Brain microvascular endothelial cell (primary cell): ENCODE measurements around the gene PIAS3.

ENCODE experiments used
- DNase-seq: peaks from one replicate; pipeline ENCODE4 v3.0.0-alpha.2; 2020
- H3K27ac ChIP-seq: fragments of 250-450 bp; sonication (Bioruptor Pico); 2 replicates; pipeline ENCODE4 v1.5.1; 2020; ENCODE audit warnings: mild to moderate bottlenecking, moderate library complexity
- H3K27me3 ChIP-seq: fragments of 250-450 bp; sonication (Bioruptor Pico); replicated peaks from 2 replicates; pipeline ENCODE4 v1.5.1; 2020; ENCODE audit warnings: mild to moderate bottlenecking
- H3K36me3 ChIP-seq: fragments of 250-450 bp; sonication (Bioruptor Pico); replicated peaks from 2 replicates; pipeline ENCODE4 v1.5.1; 2020; ENCODE audit warnings: mild to moderate bottlenecking
- H3K4me3 ChIP-seq: 2 replicates; pipeline ENCODE4 v1.5.1; 2011; ENCODE audit warnings: low read depth, mild to moderate bottlenecking, control low read depth, low read length, moderate library complexity
- CTCF ChIP-seq: IDR thresholded peaks from 2 replicates; pipeline ENCODE4 v1.5.1; 2011; ENCODE audit warnings: low read depth, mild to moderate bottlenecking, moderate library complexity, low read length, control low read depth, inconsistent platforms; ENCODE audit errors: missing control alignments
- in situ Hi-C: cut with HindIII; loops from 2 replicates; pipeline ENCODE4 v1.10.0; 2017; ENCODE audit warnings: low sequenced_read_pairs, low pct_ligation_motif_present

PIAS3 gene

GRCh38 chr1:145891143-145891542 lies 32.3 kb upstream of the PIAS3 start:
- Histone ChIP-seq H3K27me3 (no peaks in the 10 kb centered on the region), H3K4me3 (no peak overlapping the region), H3K36me3 (no peaks in the 10 kb centered on the region), H3K27ac (peak overlapping the region; percentile 23)
- no peak for TF ChIP-seq CTCF
- in situ Hi-C loops = no loop called here
- peak; percentile 42 for DNase-seq

GRCh38 chr1:145889722-145890121 lies 30.8 kb upstream of the PIAS3 start:
- no peak overlapping the region for H3K4me3 ChIP-seq
- no peaks in the 10 kb centered on the region for H3K36me3 ChIP-seq
- H3K27ac ChIP-seq = no peak overlapping the region
- in situ Hi-C loops = no loop called here
- no peaks in the 10 kb centered on the region for H3K27me3 ChIP-seq
- TF ChIP-seq CTCF = no peak
- no peak for DNase-seq

DNA sequence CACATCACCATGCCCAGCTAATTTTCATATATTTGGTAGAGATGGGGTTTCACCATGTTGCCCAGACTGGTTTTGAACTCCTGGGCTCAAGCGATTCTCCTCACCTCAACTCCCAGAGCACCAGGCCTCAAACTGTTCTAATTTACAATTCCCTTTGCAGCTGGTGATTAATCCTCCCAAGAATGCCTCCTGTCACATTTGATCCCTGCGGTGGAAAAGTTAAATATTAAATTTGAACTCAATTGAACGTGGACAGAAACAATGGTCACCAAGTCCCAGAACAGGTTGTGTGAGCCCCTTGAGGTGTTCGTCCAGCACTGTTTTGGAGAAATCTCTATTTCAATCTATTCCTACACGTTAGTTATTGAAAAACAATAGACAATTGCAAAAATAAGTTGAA lies 28.8 kb upstream of the PIAS3 start:
- H3K27me3 ChIP-seq = no peaks in the 10 kb centered on the region
- H3K27ac ChIP-seq = no peak overlapping the region
- no peaks in the 10 kb centered on the region for H3K36me3 ChIP-seq
- no peak for TF ChIP-seq CTCF
- no peak for DNase-seq
- H3K4me3 ChIP-seq = no peak overlapping the region
- in situ Hi-C loops = no loop called here

DNA sequence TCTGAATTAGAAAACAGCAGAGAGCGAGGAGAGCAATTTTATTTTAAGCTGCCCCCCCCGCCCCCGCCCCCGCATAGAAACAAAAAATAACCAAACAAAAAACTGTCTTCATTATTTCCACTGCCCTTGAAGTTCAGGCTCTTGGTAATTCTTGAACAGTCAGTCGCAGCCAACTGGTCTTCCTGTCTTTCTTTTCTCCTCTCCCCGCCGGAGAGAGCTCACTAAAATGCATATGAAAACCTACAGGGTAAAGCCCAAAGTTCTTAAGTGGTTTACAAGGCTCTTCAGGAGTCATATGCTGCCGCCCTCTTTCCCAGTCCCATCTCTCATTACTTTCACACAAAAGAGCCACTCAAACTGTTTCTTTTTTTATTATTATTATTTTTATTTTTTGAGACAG lies 27.9 kb upstream of the PIAS3 start:
- Histone ChIP-seq H3K27ac (no peak overlapping the region), H3K36me3 (no peaks in the 10 kb centered on the region), H3K27me3 (no peaks in the 10 kb centered on the region), H3K4me3 (no peak overlapping the region)
- no peak for DNase-seq
- no peak for TF ChIP-seq CTCF
- in situ Hi-C loops = no loop called here

DNA sequence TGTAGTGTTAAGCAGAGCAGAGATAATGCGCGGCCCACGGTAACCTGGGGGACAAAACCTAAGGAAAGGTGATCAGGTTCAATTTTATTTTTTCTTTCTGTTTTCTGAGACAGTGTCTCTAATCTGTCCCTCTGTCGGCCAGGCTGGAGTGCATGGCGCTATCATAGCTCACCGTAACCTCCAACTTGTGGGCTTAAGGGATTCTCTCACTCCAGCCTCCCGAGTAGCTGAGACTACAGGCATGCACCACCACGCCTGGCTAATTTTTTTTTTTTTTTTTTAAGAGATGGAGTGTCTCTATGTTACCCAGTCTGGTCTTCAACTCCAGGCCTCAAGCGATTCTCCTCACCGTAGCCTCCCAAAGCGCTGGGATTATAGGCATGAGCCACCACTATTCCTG lies 27.5 kb upstream of the PIAS3 start:
- H3K27me3 ChIP-seq = no peaks in the 10 kb centered on the region
- in situ Hi-C loops = no loop called here
- DNase-seq = no peak
- no peak overlapping the region for H3K27ac ChIP-seq
- H3K4me3 ChIP-seq = peak overlapping the region; percentile 67
- no peak for TF ChIP-seq CTCF
- H3K36me3 ChIP-seq = no peaks in the 10 kb centered on the region

DNA sequence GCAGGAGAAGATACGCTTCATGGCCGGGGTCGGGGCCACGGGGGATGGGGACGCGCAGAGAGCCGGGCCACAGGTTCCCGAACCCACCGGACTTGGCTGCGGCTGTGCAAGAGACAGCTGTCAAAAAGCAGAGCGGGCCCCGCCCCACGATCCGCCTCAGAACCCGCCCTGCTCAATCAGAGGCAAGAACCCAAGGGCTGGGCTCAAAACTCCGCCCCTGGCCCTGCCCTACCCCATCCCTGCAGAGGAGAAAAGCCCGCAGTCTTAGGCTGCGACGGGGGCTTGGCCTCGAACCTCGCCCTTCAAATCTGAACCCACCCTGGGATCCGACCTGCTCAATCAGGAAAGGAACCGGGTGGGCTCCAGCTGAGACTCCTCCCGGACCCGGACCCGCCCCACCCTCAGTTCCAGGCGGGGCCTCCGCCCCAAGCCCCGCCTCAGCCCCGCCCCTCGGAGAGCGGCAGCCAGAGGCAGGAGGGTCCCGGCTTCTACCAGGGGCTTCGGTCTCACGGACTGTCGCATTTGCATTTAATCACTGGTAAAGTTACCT lies 26.9 kb upstream of the PIAS3 start, which contains the start of gene ANKRD35:
ANKRD35 (minus strand) TSS at position 129 of the 550 bp plus-strand sequence; CDS start at position 21, 108 bp downstream.
- in situ Hi-C loops = no loop called here
- TF ChIP-seq CTCF = no peak
- Histone ChIP-seq H3K36me3 (no peaks in the 10 kb centered on the region), H3K27ac (no peak within 1 kb of the TSS), H3K4me3 (peak within 1 kb of the TSS; percentile 67), H3K27me3 (no peaks in the 10 kb centered on the region)
- peak; percentile 74 for DNase-seq
